CD14-positive monocyte (primary cell): ENCODE measurements around the gene PRDX5. TPM values are rescaled to one million over a fixed set of nuclear protein-coding genes. Genes with fewer than 3 reads are reported as not detected.
A peak's percentile ranks its signal among the peaks of the same experiment; 100 is the strongest.

Source experiments
- DNase-seq, 3 donors: peaks; one replicate each; pipeline ENCODE4 v3.0.0-alpha.2; 2011 to 2022
- H2AFZ ChIP-seq: 2 replicates; pipeline ENCODE4 v1.6.0; 2012; ENCODE audit warnings: mild to moderate bottlenecking, low read depth, low read length, inconsistent platforms; ENCODE audit not compliant: insufficient read depth, poor library complexity, severe bottlenecking
- H3K27ac ChIP-seq, 2 donors: 1 replicate in 1 of 2; 2 replicates in 1 of 2; pipeline ENCODE4 v1.5.1; 2012 to 2013; ENCODE audit warnings: low read length in 2 of 2, control low read depth in 1 of 2, inconsistent platforms in 1 of 2, low read depth in 1 of 2, mild to moderate bottlenecking in 1 of 2
- H3K27me3 ChIP-seq, 2 donors: one replicate each; pipeline versions ENCODE4 v1.6.0 to v1.6.1; 2011 to 2013; ENCODE audit warnings: low read length in 2 of 2; ENCODE audit not compliant: control insufficient read depth in 2 of 2, insufficient read depth in 2 of 2
- H3K36me3 ChIP-seq, 2 donors: replicated peaks in 1 of 2; 1 replicate in 1 of 2; 2 replicates in 1 of 2; pipeline versions ENCODE4 v1.5.1 to v1.6.1; 2012 to 2013; ENCODE audit warnings: low read length in 2 of 2, control low read depth in 1 of 2, inconsistent platforms in 1 of 2, mild to moderate bottlenecking in 1 of 2; ENCODE audit not compliant: insufficient read depth in 2 of 2, control insufficient read depth in 1 of 2
- H3K4me1 ChIP-seq, 2 donors: 1 replicate in 1 of 2; 2 replicates in 1 of 2; pipeline versions ENCODE4 v1.5.1 to v1.6.1; 2012 to 2013; ENCODE audit warnings: low read length in 2 of 2, control low read depth in 1 of 2, inconsistent platforms in 1 of 2, mild to moderate bottlenecking in 1 of 2, moderate library complexity in 1 of 2; ENCODE audit not compliant: insufficient read depth in 2 of 2, control insufficient read depth in 1 of 2
- H3K4me2 ChIP-seq: replicated peaks from 2 replicates; pipeline ENCODE3; 2012; ENCODE audit warnings: low read length, moderate library complexity, mild to moderate bottlenecking; ENCODE audit not compliant: poor library complexity, severe bottlenecking; ENCODE audit errors: extremely low read depth
- H3K4me3 ChIP-seq, 3 experiments: fragments of 200-600 bp in 1 of 3; sonication (generic) in 1 of 3; replicated peaks in 1 of 3; 1 replicate in 2 of 3; 2 replicates in 1 of 3; pipeline ENCODE4 v1.5.1; 2011 to 2013; ENCODE audit warnings: low read length in 3 of 3, mild to moderate bottlenecking in 3 of 3, control low read depth in 2 of 3, low read depth in 2 of 3, inconsistent platforms in 1 of 3, moderate library complexity in 1 of 3
- H3K79me2 ChIP-seq: 2 replicates; pipeline ENCODE4 v1.6.0; 2012; ENCODE audit warnings: mild to moderate bottlenecking, control low read depth, inconsistent platforms, low read length, moderate library complexity; ENCODE audit not compliant: insufficient read depth
- H3K9ac ChIP-seq: 2 replicates; pipeline ENCODE4 v1.6.0; 2017; ENCODE audit warnings: low read length, mild to moderate bottlenecking; ENCODE audit not compliant: insufficient read depth, poor library complexity, severe bottlenecking
- H3K9me3 ChIP-seq, 2 donors: replicated peaks in 1 of 2; 1 replicate in 1 of 2; 2 replicates in 1 of 2; pipeline versions ENCODE4 v1.5.1 to v1.6.1; 2012 to 2013; ENCODE audit warnings: low read length in 2 of 2, control low read depth in 1 of 2; ENCODE audit not compliant: control insufficient read depth in 1 of 2, insufficient read depth in 1 of 2
- H4K20me1 ChIP-seq: 2 replicates; pipeline ENCODE4 v1.6.0; 2012; ENCODE audit warnings: mild to moderate bottlenecking, low read length, control low read depth, moderate library complexity; ENCODE audit not compliant: insufficient read depth
- H3K27ac Mint-ChIP-seq, 7 donors: one replicate each; pipeline ENCODE4 v1.8.0; 2020; ENCODE audit warnings: mild to moderate bottlenecking in 7 of 7, mixed read lengths in 7 of 7, moderate library complexity in 6 of 7, inconsistent platforms in 2 of 7
- H3K27me3 Mint-ChIP-seq, 3 donors: one replicate each; pipeline ENCODE4 v1.8.0; 2021 to 2022; ENCODE audit warnings: low read depth in 3 of 3, mild to moderate bottlenecking in 3 of 3, mixed read lengths in 3 of 3, moderate library complexity in 3 of 3, inconsistent platforms in 1 of 3
- H3K36me3 Mint-ChIP-seq, 2 donors: one replicate each; pipeline ENCODE4 v1.8.0; 2020; ENCODE audit warnings: mixed read lengths in 2 of 2, inconsistent platforms in 1 of 2, mild to moderate bottlenecking in 1 of 2
- H3K4me1 Mint-ChIP-seq: one replicate; pipeline ENCODE4 v1.8.0; 2020; ENCODE audit warnings: mild to moderate bottlenecking, mixed read lengths
- H3K4me3 Mint-ChIP-seq, 2 donors: one replicate each; pipeline ENCODE4 v1.8.0; 2020; ENCODE audit warnings: mild to moderate bottlenecking in 2 of 2, mixed read lengths in 2 of 2, moderate library complexity in 1 of 2
- H3K9me3 Mint-ChIP-seq, 7 donors: one replicate each; pipeline ENCODE4 v1.8.0; 2020 to 2022; ENCODE audit warnings: mixed read lengths in 7 of 7, mild to moderate bottlenecking in 6 of 7, moderate library complexity in 6 of 7, inconsistent platforms in 2 of 7
- WGBS: methylation state at CpG from one replicate; pipeline ENCODE4 v1.1.5; 2013; ENCODE audit warnings: missing lambda C conversion rate; ENCODE audit not compliant: insufficient coverage; 5-methylcytosine and 5-hydroxymethylcytosine counted together
- intact Hi-C, 2 donors: fragments of 100-400 bp; cut with micrococcal nuclease; formaldehyde crosslinking; loops; one replicate each; pipeline versions ENCODE4 v1.15.0 to v1.15.1; 2023
- polyA plus RNA-seq, 3 donors: library from polyadenylated mRNA; depleted of rRNA in 1 of 3; unstranded in 2 of 3; stranded (reverse) in 1 of 3; fragments of 300-500 nt in 2 of 3; fragments of >200 nt in 1 of 3; fragmentation: Illumina TruSeq in 2 of 3; gene quantifications; 1 replicate in 2 of 3; 2 replicates in 1 of 3; pipeline ENCODE4 v1.2.3, GENCODE V29; 2012 to 2021
- TF ChIP-seq, protein P1 (sequence below): fragments of 200-600 bp; IDR thresholded peaks from one replicate; pipeline ENCODE4 v1.8.0; 2022; ENCODE audit warnings: antibody characterized with exemption, mild to moderate bottlenecking

The PRDX5 gene
- polyA plus RNA-seq, 3 donors: 136 to 318 (median 286) TPM

DNA sequence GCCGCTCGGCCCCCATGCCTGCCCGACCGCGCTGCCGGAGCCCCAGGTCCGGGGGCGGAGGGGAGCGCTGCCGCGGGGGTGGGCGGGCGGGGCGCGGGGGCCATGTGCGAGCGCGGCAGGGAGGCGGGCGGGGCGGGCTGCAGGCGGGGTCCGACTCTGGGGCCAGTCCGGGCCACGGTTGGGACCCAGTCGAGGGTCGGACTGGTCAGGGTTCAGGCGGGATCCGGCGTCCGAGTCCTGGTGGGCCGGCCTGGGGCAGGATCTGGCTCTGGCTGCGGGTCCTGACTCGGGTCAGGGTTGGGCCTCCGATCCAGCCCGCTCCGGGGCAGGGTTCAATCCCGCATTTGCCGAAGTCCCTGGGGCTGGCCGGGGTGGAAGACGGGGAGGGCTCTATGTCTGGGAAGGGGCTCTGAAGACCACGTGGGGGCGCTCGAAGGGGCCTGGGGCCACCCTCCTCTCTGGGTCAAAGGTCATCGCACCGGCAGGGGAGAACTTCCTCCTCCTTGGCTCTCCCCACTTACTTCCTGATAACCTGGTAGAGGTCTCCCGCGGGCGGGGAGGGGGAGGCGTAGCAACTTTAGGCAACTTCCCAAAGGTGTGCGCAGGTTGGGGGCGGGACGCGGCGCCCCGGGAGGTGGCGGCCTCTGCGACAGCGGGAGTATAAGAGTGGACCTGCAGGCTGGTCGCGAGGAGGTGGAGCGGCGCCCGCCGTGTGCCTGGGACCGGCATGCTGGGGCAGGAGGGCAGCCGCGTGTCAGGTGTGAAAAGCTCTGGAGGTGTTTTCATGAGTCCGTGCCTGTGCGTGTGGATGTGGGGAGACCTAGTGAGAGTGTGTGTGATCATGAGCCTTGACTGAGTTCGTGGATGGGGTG is 12.0 kb upstream of the PRDX5 start:
- H3K27me3 Mint-ChIP-seq: peaks cover 5 to 15% (median 13%) of the 10 kb centered on the region in 3 donors
- intact Hi-C loops: loop anchor here (1.0 to 5.0 kb wide), 5 partner anchors 11 to 100 kb away; partner anchors contain the start of genes FERMT3 (in 2 of the 2), CCDC88B (in 1 of the 2), FKBP2 (in 1 of the 2) and TRMT112 (in 1 of the 2)
- Histone ChIP-seq H3K9me3 (no peaks in the 10 kb centered on the region), H3K27ac (peak overlapping the region; percentile 78 to 80), H3K4me3 (peak overlapping the region; percentile 46 to 91 (median 90)), H3K79me2 (peaks cover 46% of the 10 kb centered on the region), H3K4me1 (peaks cover 31 to 39% of the 10 kb centered on the region in 2 donors), H4K20me1 (peaks cover 43% of the 10 kb centered on the region), H3K36me3 (peaks cover 9 to 22% of the 10 kb centered on the region in 2 donors), H3K9ac (peak overlapping the region; percentile 65), H2AFZ (peak overlapping the region; percentile 66), H3K27me3 (peaks cover 0 to under 1% of the 10 kb centered on the region in 2 donors), H3K4me2 (peak overlapping the region; percentile 97)
- peaks cover 40% of the 10 kb centered on the region for H3K4me1 Mint-ChIP-seq
- peak overlapping the region; percentile 92 to 97 (median 96) for H3K27ac Mint-ChIP-seq
- peaks cover 9 to 23% of the 10 kb centered on the region in 2 donors for H3K36me3 Mint-ChIP-seq
- TF ChIP-seq, protein P1, sequence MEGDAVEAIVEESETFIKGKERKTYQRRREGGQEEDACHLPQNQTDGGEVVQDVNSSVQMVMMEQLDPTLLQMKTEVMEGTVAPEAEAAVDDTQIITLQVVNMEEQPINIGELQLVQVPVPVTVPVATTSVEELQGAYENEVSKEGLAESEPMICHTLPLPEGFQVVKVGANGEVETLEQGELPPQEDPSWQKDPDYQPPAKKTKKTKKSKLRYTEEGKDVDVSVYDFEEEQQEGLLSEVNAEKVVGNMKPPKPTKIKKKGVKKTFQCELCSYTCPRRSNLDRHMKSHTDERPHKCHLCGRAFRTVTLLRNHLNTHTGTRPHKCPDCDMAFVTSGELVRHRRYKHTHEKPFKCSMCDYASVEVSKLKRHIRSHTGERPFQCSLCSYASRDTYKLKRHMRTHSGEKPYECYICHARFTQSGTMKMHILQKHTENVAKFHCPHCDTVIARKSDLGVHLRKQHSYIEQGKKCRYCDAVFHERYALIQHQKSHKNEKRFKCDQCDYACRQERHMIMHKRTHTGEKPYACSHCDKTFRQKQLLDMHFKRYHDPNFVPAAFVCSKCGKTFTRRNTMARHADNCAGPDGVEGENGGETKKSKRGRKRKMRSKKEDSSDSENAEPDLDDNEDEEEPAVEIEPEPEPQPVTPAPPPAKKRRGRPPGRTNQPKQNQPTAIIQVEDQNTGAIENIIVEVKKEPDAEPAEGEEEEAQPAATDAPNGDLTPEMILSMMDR: peak; percentile 25
- peaks cover 0 to 1% (median 0%) of the 10 kb centered on the region in 7 donors for H3K9me3 Mint-ChIP-seq
- DNase-seq: peak; percentile 56 to 83 (median 75)
- under 1% methylated on average over 56 of the region's 71 CpGs for WGBS
- H3K4me3 Mint-ChIP-seq: peak overlapping the region; percentile 96 to 97

DNA sequence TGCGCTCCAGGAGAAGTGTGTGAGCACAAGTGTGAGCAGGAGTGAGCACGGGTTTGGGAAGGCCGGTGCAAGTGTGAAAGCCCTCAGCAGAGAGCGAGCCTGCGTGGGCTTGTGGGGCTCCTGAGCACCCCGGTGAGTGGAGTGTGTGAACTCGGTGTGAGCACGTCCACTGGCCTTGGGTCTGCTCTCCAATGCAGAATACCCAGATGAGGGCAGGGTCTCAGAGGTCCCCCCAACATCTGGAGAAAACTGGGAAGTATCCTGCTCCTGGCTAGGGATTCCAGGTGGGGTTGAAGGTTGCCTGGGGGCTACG is 11.4 kb upstream of the PRDX5 start:
- intact Hi-C loops: loop anchor here in 1 of 2 donors (5.0 kb wide), 1 partner anchor 36 kb away; the partner anchor contains the start of gene CCDC88B
- H3K36me3 ChIP-seq: peaks cover 9 to 22% of the 10 kb centered on the region in 2 donors
- TF ChIP-seq, protein P1: no peak
- no peaks in the 10 kb centered on the region for H3K9me3 ChIP-seq
- Mint-ChIP-seq H3K27me3 (peaks cover 5 to 9% (median 9%) of the 10 kb centered on the region in 3 donors), H3K27ac (peak overlapping the region; percentile 92 to 97 (median 96)), H3K9me3 (no peaks in the 10 kb centered on the region), H3K4me1 (peaks cover 39% of the 10 kb centered on the region), H3K4me3 (peak overlapping the region; percentile 96 to 97), H3K36me3 (peaks cover 12 to 29% of the 10 kb centered on the region in 2 donors)
- peaks cover 49% of the 10 kb centered on the region for H4K20me1 ChIP-seq
- 10% methylated on average over 7 of the region's 9 CpGs for WGBS
- peak overlapping the region; percentile 46 to 91 (median 90) for H3K4me3 ChIP-seq
- peaks cover 52% of the 10 kb centered on the region for H3K79me2 ChIP-seq
- no peaks in the 10 kb centered on the region for H3K27me3 ChIP-seq
- peak overlapping the region; percentile 78 to 80 for H3K27ac ChIP-seq
- H3K4me1 ChIP-seq: peaks cover 28 to 33% of the 10 kb centered on the region in 2 donors
- peak overlapping the region; percentile 97 for H3K4me2 ChIP-seq
- H3K9ac ChIP-seq: peak overlapping the region; percentile 65
- H2AFZ ChIP-seq: peak overlapping the region; percentile 66
- DNase-seq: no peak
